GM06990 (cell line): ENCODE measurements around the gene RPS6KA5.

Experiments
- DNase-seq: peaks from one replicate; pipeline ENCODE4 v3.0.0-alpha.2; 2011; ENCODE audit not compliant: insufficient read length; ENCODE audit errors: extremely low read depth
- H3K27me3 ChIP-seq: replicated peaks from 2 replicates; pipeline ENCODE4 v1.6.0; 2011; ENCODE audit warnings: low read length; ENCODE audit not compliant: control insufficient read depth, insufficient read depth
- H3K36me3 ChIP-seq: 2 replicates; pipeline ENCODE4 v1.5.1; 2011; ENCODE audit warnings: low read length; ENCODE audit not compliant: control insufficient read depth, insufficient read depth
- H3K4me3 ChIP-seq: replicated peaks from 2 replicates; pipeline ENCODE4 v1.5.1; 2011; ENCODE audit warnings: low read depth, mild to moderate bottlenecking, control low read depth, low read length
- TF ChIP-seq, protein P1 (sequence below): IDR thresholded peaks from 2 replicates; pipeline ENCODE4 v1.5.1; 2011; ENCODE audit warnings: low read length, control low read depth, mild to moderate bottlenecking, inconsistent platforms; ENCODE audit not compliant: insufficient read depth, poor library complexity, severe bottlenecking

RPS6KA5 gene

DNA sequence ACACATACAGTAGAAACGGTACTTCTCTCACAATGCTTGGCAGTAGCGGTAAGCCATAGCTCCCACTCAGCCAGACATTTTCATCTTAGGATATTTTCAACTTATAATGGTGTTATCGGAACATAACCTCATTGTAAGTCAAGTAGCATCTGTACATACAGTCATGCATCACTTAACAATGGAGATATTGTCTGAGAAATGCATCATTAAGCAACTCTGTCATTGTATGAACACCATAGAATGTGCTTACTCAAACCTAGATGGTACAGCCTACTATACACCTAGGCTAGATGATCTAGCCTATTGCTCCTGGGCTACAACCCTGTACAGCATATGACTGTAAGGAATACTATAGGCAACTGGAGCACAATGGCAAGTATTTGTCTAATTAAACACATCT lies 40.8 kb downstream of the RPS6KA5 start:
- DNase-seq, result no peak
- TF ChIP-seq, protein P1, sequence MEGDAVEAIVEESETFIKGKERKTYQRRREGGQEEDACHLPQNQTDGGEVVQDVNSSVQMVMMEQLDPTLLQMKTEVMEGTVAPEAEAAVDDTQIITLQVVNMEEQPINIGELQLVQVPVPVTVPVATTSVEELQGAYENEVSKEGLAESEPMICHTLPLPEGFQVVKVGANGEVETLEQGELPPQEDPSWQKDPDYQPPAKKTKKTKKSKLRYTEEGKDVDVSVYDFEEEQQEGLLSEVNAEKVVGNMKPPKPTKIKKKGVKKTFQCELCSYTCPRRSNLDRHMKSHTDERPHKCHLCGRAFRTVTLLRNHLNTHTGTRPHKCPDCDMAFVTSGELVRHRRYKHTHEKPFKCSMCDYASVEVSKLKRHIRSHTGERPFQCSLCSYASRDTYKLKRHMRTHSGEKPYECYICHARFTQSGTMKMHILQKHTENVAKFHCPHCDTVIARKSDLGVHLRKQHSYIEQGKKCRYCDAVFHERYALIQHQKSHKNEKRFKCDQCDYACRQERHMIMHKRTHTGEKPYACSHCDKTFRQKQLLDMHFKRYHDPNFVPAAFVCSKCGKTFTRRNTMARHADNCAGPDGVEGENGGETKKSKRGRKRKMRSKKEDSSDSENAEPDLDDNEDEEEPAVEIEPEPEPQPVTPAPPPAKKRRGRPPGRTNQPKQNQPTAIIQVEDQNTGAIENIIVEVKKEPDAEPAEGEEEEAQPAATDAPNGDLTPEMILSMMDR, result no peak
- H3K27me3 ChIP-seq, result no peaks in the 10 kb centered on the region
- H3K36me3 ChIP-seq, result no peaks in the 10 kb centered on the region
- no peak overlapping the region for H3K4me3 ChIP-seq

DNA sequence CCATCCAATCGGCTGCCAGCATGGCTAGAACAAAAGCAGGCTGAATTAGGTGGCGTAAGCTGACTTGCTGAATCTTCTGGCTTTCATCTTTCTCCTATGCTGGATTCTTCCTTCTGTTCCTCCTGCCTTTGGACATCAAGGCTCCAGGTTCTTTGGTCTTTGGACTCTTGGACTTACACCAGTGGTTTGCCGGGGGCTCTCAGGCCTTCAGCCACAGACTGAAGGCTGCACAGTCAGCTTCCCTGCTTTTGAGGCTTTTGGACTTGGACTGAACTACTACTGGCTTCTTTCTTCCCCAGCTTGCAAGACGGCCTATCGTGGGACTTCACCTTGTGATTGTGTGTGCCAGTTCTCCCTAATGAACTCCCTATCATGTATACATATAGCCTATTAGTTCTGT lies 42.0 kb downstream of the RPS6KA5 start:
- Histone ChIP-seq H3K27me3 (no peaks in the 10 kb centered on the region), H3K4me3 (no peak overlapping the region), H3K36me3 (no peaks in the 10 kb centered on the region)
- DNase-seq, result no peak
- TF ChIP-seq, protein P1, result no peak

DNA sequence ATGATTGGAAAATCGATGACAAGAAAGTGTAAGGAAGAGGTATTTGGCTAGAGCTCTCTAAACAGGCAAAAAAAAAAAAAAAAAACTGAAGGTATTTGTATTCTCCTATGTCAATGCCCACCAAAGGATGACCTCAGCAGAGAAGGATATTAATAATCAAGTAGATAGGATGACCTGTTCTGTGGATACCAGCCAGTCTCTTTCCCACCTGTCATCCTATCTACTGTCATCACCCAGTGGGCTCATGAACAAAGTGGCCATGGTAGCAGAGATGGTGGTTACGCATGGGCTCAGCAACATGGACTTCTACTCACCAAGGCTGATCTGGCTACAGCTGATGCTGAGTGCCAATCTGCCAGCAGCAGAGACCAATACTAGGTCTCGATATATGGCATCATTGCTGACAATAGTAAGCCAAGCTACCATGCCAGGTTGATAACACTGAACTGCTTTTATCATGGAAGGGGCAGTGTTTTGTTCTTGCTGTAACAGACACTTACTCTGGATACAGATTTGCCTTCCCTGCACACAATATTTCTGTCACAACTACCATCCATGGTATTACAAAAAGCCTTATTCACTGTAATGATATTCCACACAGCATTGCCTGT lies 43.5 kb downstream of the RPS6KA5 start:
- TF ChIP-seq, protein P1, result no peak
- Histone ChIP-seq H3K4me3 (no peak overlapping the region), H3K36me3 (no peaks in the 10 kb centered on the region), H3K27me3 (no peaks in the 10 kb centered on the region)
- DNase-seq, result no peak

DNA sequence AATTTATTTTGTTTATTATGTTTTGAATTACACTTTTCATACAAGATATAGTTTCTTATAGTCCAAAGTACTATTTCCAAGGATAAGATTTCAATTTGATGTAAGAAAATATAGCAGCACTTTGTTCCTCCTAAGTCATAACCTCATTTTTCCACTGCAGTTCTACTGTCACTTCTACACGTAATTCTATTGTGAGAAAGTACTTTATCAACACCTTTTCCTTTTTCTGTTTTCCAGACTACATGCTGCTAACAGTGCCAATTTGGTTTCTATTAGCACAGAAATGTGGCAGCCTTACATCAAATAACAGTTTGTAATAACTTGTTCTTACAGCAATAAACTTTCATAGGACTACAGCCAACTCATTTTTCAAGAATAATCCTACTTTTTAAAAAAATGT lies 45.0 kb downstream of the RPS6KA5 start:
- no peak for DNase-seq
- no peaks in the 10 kb centered on the region for H3K36me3 ChIP-seq
- no peak overlapping the region for H3K4me3 ChIP-seq
- no peaks in the 10 kb centered on the region for H3K27me3 ChIP-seq
- TF ChIP-seq, protein P1, result no peak

DNA sequence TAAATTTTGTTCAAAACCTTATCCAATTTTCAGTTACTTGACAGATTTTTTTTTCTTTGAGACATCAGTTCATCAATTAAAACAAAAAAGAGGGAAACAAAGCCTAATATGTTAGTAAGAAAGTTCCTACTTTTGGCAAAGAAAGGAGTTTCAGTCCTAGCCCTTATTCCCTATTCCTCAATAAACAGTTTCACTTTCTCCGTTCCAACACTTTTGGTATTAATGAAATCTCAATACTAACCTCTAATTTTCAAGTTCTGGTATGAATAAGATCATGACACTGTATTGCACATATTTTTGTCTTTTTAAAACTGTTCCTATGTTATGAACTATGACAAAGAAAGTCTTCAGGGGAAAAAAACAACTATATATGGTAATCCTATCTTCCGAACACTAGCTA lies 48.4 kb downstream of the RPS6KA5 start:
- TF ChIP-seq, protein P1, result no peak
- H3K36me3 ChIP-seq, result no peaks in the 10 kb centered on the region
- no peak overlapping the region for H3K4me3 ChIP-seq
- H3K27me3 ChIP-seq, result no peaks in the 10 kb centered on the region
- no peak for DNase-seq

DNA sequence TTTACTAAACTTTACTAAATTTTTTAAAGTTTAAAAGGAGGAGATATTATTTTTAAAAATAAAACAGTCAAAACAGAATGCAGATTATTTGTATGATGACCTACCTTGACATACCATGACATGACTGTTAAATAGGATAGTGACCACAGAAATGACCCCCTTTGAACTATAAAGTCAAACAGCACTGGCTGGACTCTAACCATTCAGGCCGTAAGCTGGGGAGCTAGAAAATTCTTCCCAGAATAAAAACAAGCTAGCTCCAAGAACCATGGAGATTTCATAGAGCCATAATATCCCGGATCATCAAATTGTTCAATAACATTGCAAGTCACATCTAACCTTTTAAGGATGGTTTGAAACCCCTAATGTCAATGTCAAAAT lies 50.3 kb downstream of the RPS6KA5 start:
- TF ChIP-seq, protein P1, result no peak
- no peaks in the 10 kb centered on the region for H3K36me3 ChIP-seq
- no peak overlapping the region for H3K4me3 ChIP-seq
- no peak for DNase-seq
- no peaks in the 10 kb centered on the region for H3K27me3 ChIP-seq
